ENCODE measurements around the gene PI4KA. TPM values are rescaled to one million over a fixed set of nuclear protein-coding genes. Genes with fewer than 3 reads are reported as not detected.

PI4KA gene
- total RNA-seq, 1 donor from 2014 or later = 110 TPM

DNA sequence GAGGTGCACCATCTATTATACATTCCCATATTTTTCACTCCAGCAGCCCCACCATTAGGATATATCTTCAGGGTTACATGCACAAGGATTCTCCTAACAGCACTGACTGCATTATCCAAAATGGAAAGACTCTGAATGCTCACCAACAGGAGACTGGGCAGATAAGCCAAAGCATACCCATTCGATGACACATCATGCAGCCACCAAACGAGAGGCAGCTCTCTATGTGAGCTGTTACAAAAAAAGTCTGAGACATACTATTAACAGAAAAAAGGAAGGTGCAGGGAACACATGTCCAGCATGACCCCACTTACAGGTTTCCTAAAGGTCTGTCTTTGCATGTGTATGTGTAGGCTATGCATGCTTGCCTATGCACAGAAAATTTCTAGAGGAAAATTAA, 97.1 kb downstream of the PI4KA start:
- DNase-seq (ENCODE audit: low spot score in 2 of 2, unreplicated experiment in 2 of 2) = no peak
- no peak for TF ChIP-seq CTCF (IDR thresholded peaks at IDR 0.05; ENCODE audit: unreplicated experiment)
- Mint-ChIP-seq H3K4me3 (no peak overlapping the region), H3K9me3 (no peaks in the 10 kb centered on the region), H3K36me3 (peaks cover 34% of the 10 kb centered on the region), H3K27ac (no peak overlapping the region), H3K27me3 (ENCODE audit: low read depth) (no peaks in the 10 kb centered on the region), H3K4me1 (no peaks in the 10 kb centered on the region)

GRCh38 chr22:20760084-20760483, 98.5 kb downstream of the PI4KA start:
- Mint-ChIP-seq H3K4me3 (no peak overlapping the region), H3K36me3 (peaks cover 37% of the 10 kb centered on the region), H3K9me3 (no peaks in the 10 kb centered on the region), H3K27me3 (ENCODE audit: low read depth) (no peaks in the 10 kb centered on the region), H3K4me1 (no peaks in the 10 kb centered on the region), H3K27ac (no peak overlapping the region)
- no peak for TF ChIP-seq CTCF (IDR thresholded peaks at IDR 0.05; ENCODE audit: unreplicated experiment)
- no peak for DNase-seq (ENCODE audit: low spot score in 2 of 2, unreplicated experiment in 2 of 2)

GRCh38 chr22:20758688-20759087, 99.9 kb downstream of the PI4KA start:
- no peak for DNase-seq (ENCODE audit: low spot score in 2 of 2, unreplicated experiment in 2 of 2)

DNA sequence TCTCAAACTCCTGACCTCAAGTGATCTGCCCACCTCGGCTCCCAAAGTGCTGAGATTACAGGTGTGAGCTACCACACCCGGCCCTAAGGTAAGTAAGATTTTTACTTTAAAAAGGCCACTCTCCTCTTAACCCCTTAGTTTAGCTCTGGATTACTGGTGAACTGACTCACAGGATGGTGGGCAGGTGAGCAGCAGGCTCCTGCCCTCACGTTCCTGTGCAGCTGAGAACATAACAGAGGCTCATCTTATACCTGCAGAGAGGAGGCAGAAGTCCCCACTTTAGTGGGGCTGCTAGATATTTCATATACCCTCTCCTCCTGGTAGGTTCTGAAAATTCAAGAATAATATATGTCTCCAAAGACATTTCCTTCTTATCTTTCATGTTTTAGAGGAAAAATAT, 101.8 kb downstream of the PI4KA start:
- no peak overlapping the region for H3K4me3 Mint-ChIP-seq
- no peak overlapping the region for H3K27ac Mint-ChIP-seq
- no peaks in the 10 kb centered on the region for H3K9me3 Mint-ChIP-seq
- no peak for DNase-seq (ENCODE audit: low spot score in 2 of 2, unreplicated experiment in 2 of 2)
- no peaks in the 10 kb centered on the region for H3K4me1 Mint-ChIP-seq
- H3K27me3 Mint-ChIP-seq (ENCODE audit: low read depth) = no peaks in the 10 kb centered on the region
- H3K36me3 Mint-ChIP-seq = peaks cover 30% of the 10 kb centered on the region
- no peak for TF ChIP-seq CTCF (IDR thresholded peaks at IDR 0.05; ENCODE audit: unreplicated experiment)

More at GRCh38 chr22:20758688-20759087, 99.9 kb downstream of the PI4KA start:
- Mint-ChIP-seq H3K27me3 (ENCODE audit: low read depth) (no peaks in the 10 kb centered on the region), H3K9me3 (no peaks in the 10 kb centered on the region), H3K4me3 (no peak overlapping the region), H3K27ac (no peak overlapping the region), H3K4me1 (no peaks in the 10 kb centered on the region), H3K36me3 (peaks cover 29% of the 10 kb centered on the region)
- no peak for TF ChIP-seq CTCF (IDR thresholded peaks at IDR 0.05; ENCODE audit: unreplicated experiment)

GRCh38 chr22:20752873-20753272, 105.7 kb downstream of the PI4KA start:
- no peak overlapping the region for H3K4me3 Mint-ChIP-seq

More at GRCh38 chr22:20752873-20753272, 105.7 kb downstream of the PI4KA start:
- Mint-ChIP-seq H3K9me3 (no peaks in the 10 kb centered on the region), H3K27ac (no peak overlapping the region), H3K4me1 (no peaks in the 10 kb centered on the region), H3K36me3 (peaks cover 23% of the 10 kb centered on the region), H3K27me3 (ENCODE audit: low read depth) (no peaks in the 10 kb centered on the region)
- no peak for TF ChIP-seq CTCF (IDR thresholded peaks at IDR 0.05; ENCODE audit: unreplicated experiment)
- no peak for DNase-seq (ENCODE audit: low spot score in 2 of 2, unreplicated experiment in 2 of 2)

Data from mesothelial cell of epicardium (in vitro differentiated cells).